Loucy (cell line): ENCODE results near the gene KAZALD1.

ENCODE experiments used
- EZH2phosphoT487 ChIP-seq: fragments of 200-600 bp; IDR thresholded peaks from 2 replicates; pipeline ENCODE4 v1.6.1; 2018; ENCODE audit warnings: antibody characterized with exemption, mild to moderate bottlenecking, moderate library complexity, borderline replicate concordance
- TF ChIP-seq, protein P1 (sequence below): fragments of 200-600 bp; sonication (generic); conservative IDR thresholded peaks from 2 replicates; pipeline ENCODE4 v1.5.1; 2014; ENCODE audit warnings: mild to moderate bottlenecking, antibody characterized with exemption, low read length

- TF ChIP-seq, protein P1, sequence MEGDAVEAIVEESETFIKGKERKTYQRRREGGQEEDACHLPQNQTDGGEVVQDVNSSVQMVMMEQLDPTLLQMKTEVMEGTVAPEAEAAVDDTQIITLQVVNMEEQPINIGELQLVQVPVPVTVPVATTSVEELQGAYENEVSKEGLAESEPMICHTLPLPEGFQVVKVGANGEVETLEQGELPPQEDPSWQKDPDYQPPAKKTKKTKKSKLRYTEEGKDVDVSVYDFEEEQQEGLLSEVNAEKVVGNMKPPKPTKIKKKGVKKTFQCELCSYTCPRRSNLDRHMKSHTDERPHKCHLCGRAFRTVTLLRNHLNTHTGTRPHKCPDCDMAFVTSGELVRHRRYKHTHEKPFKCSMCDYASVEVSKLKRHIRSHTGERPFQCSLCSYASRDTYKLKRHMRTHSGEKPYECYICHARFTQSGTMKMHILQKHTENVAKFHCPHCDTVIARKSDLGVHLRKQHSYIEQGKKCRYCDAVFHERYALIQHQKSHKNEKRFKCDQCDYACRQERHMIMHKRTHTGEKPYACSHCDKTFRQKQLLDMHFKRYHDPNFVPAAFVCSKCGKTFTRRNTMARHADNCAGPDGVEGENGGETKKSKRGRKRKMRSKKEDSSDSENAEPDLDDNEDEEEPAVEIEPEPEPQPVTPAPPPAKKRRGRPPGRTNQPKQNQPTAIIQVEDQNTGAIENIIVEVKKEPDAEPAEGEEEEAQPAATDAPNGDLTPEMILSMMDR, result peak; percentile 42
- no peak for TF ChIP-seq EZH2phosphoT487
Measured at GRCh38 chr10:101066146-101066895, 4.5 kb downstream of the KAZALD1 start.
